ENCODE measurements around the gene ZDHHC11.

DNA sequence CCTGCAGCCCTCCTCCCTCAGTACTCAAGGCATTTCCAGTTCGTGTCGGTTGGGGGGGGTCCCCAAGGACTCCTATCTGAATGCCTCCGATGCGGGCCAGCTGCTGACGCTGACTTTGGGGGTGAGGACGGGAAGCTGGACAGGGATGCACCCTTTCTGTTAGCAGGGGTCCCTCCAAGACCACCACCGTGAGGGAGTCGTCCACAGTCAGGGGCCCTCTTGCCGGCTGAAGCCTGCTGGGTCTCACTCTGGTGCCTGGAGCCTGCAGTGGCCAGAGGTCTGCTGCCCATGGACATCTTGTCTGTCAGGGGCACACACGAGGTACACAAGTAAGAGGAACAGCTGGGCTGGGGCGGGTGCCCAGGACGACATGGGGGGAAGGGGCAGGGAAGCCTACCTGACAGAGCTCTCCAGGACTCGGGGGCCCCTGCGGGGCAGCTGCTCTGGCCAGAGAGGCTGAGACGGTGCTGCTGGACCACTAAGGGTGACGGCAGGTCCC, 9.1 kb upstream of the ZDHHC11 start:
- TF ChIP-seq, protein P1, sequence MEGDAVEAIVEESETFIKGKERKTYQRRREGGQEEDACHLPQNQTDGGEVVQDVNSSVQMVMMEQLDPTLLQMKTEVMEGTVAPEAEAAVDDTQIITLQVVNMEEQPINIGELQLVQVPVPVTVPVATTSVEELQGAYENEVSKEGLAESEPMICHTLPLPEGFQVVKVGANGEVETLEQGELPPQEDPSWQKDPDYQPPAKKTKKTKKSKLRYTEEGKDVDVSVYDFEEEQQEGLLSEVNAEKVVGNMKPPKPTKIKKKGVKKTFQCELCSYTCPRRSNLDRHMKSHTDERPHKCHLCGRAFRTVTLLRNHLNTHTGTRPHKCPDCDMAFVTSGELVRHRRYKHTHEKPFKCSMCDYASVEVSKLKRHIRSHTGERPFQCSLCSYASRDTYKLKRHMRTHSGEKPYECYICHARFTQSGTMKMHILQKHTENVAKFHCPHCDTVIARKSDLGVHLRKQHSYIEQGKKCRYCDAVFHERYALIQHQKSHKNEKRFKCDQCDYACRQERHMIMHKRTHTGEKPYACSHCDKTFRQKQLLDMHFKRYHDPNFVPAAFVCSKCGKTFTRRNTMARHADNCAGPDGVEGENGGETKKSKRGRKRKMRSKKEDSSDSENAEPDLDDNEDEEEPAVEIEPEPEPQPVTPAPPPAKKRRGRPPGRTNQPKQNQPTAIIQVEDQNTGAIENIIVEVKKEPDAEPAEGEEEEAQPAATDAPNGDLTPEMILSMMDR (IDR thresholded peaks at IDR 0.05; ENCODE audit: low read depth, low read length): no peak
- TF ChIP-seq EZH2phosphoT487 (IDR thresholded peaks at IDR 0.05; ENCODE audit: low read depth): no peak

All from OCI-LY3 (cell line).